ENCODE results near the gene DISP3.

DNA sequence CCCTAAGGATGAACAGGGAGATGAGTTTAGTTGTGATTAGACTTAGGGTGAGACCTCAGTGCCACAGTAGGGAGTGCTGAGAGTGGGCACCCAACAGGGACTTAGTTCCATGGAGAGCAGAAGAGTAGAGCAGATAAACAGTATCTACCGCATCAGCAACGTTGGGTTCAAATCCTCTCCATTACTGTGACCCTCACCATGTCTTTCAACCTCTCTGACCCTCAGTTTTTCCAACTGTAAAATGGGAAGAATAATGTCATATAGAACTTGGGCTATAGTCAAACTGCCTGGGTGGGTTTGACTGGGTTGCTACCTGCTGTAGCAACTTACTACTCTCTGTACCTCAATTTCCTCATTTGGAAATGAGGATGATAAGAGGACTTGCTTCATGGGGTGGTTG, 6.7 kb upstream of the DISP3 start:
- no peak for TF ChIP-seq EZH2 (IDR thresholded peaks at IDR 0.05; ENCODE audit: borderline replicate concordance, low read depth, low read length, severe bottlenecking)
- TF ChIP-seq, protein P1, sequence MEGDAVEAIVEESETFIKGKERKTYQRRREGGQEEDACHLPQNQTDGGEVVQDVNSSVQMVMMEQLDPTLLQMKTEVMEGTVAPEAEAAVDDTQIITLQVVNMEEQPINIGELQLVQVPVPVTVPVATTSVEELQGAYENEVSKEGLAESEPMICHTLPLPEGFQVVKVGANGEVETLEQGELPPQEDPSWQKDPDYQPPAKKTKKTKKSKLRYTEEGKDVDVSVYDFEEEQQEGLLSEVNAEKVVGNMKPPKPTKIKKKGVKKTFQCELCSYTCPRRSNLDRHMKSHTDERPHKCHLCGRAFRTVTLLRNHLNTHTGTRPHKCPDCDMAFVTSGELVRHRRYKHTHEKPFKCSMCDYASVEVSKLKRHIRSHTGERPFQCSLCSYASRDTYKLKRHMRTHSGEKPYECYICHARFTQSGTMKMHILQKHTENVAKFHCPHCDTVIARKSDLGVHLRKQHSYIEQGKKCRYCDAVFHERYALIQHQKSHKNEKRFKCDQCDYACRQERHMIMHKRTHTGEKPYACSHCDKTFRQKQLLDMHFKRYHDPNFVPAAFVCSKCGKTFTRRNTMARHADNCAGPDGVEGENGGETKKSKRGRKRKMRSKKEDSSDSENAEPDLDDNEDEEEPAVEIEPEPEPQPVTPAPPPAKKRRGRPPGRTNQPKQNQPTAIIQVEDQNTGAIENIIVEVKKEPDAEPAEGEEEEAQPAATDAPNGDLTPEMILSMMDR (IDR thresholded peaks at IDR 0.05; ENCODE audit: borderline replicate concordance, extremely low read depth, low read length, poor library complexity, severe bottlenecking) = no peak

Data from DND-41 (cell line).